ENCODE data around the gene SDK1. TPM values are rescaled to one million over a fixed set of nuclear protein-coding genes. Genes with fewer than 3 reads are reported as not detected.
A peak's percentile ranks its signal among the peaks of the same experiment; 100 is the strongest.
"Not testable (repeated sequence)": the region's sequence is repeated elsewhere in the genome, so short reads cannot be mapped to it uniquely, and the experiment has no call there.

Gene SDK1
- total and polyA plus RNA-seq, 2 of the 8 experiments (the other 6 are each of a cell fraction or from before 2014, with no cell fraction given) = 3.3 to 7.2 TPM

GRCh38 chr7:4236873-4237272, 935.8 kb downstream of the SDK1 start:
- H2BK15ac ChIP-seq (ENCODE audit: low read length); H3K23me2 ChIP-seq (ENCODE audit: low read depth, low read length); H3K27me3 ChIP-seq (replicated peaks in 1 of 4; ENCODE audit: control insufficient read depth in 3 of 4, extremely low read depth in 1 of 4, insufficient read depth in 3 of 4, low read length in 3 of 4); H3K4me2 ChIP-seq (ENCODE audit: insufficient read depth in 1 of 2, low read depth in 2 of 2, low read length in 2 of 2); H2BK120ac ChIP-seq (replicated peaks; ENCODE audit: low read depth, low read length); H3K27ac ChIP-seq (ENCODE audit: low read depth, low read length); H3K56ac ChIP-seq (replicated peaks; ENCODE audit: insufficient read length, low read depth, low read length); H2AFZ ChIP-seq (ENCODE audit: low read length); H3K79me2 ChIP-seq (ENCODE audit: control insufficient read depth in 1 of 2, insufficient read depth in 2 of 2, low read length in 2 of 2); H3K23ac ChIP-seq (ENCODE audit: insufficient read length); H3K14ac ChIP-seq (ENCODE audit: insufficient read length); H3K36me3 ChIP-seq (ENCODE audit: control insufficient read depth in 2 of 4, insufficient read depth in 4 of 4, low read length in 3 of 4); H2BK12ac ChIP-seq (ENCODE audit: low read depth, low read length); POLR2A ChIA-PET (ENCODE audit: partially characterized antibody); H2BK5ac ChIP-seq (ENCODE audit: low read depth, low read length); H3K9ac ChIP-seq (replicated peaks in 1 of 4; ENCODE audit: extremely low read depth in 1 of 4, low read depth in 3 of 4, low read length in 3 of 4); FAIRE-seq; H3K4me3 ChIP-seq (ENCODE audit: extremely low read depth in 1 of 4, insufficient read depth in 2 of 4, low read depth in 3 of 4, low read length in 4 of 4); H4K91ac ChIP-seq (replicated peaks; ENCODE audit: insufficient read length, low read length); DNase-seq (ENCODE audit: low read depth in 1 of 2, low spot score in 2 of 2); H3K79me1 ChIP-seq (ENCODE audit: low read depth, low read length); H3K4ac ChIP-seq (replicated peaks; ENCODE audit: insufficient read length, low read depth, low read length); H4K20me1 ChIP-seq (replicated peaks in 1 of 2; ENCODE audit: control insufficient read depth in 1 of 2, insufficient read depth in 2 of 2, low read length in 2 of 2); H4K8ac ChIP-seq (ENCODE audit: extremely low read depth, insufficient read depth, low read length); H4K5ac ChIP-seq (ENCODE audit: insufficient read length, low read depth, low read length); H3K18ac ChIP-seq (ENCODE audit: extremely low read depth, low read length); H3K9me3 ChIP-seq (ENCODE audit: insufficient read depth in 2 of 2, low read depth in 1 of 2, low read length in 1 of 2); H2BK20ac ChIP-seq (ENCODE audit: low read length): not testable (repeated sequence)
- WGBS, 2 experiments (ENCODE audit: extremely low coverage in 1 of 2, insufficient coverage in 1 of 2, insufficient read length in 1 of 2, insufficient replicate concordance in 2 of 2, low coverage in 1 of 2, low lambda C conversion rate in 2 of 2, missing lambda C conversion rate in 1 of 2) = 84% methylated on average over 5 of the region's 5 CpGs; no CpG with 5 or more reads in 1 of the 2 experiments
- H3K4me1 ChIP-seq (replicated peaks in 1 of 4; ENCODE audit: control insufficient read depth in 3 of 4, insufficient read depth in 4 of 4, low read length in 3 of 4) = peaks cover 4 to 15% (median 11%) of the 10 kb centered on the region in 4 experiments
- CTCF ChIA-PET (ENCODE audit: partially characterized antibody) = interaction anchor here (2.8 kb wide), 1 partner anchor 11 kb away, joined by 10 read pairs; no protein-coding TSS in a partner anchor
- H2AK5ac ChIP-seq (ENCODE audit: low read depth, low read length) = 0 out of 2 replicates have a peak overlapping the region, but pooled peaks have one; percentile 24
